ENCODE measurements around the gene PDE4C. TPM values are rescaled to one million over a fixed set of nuclear protein-coding genes. Genes with fewer than 3 reads are reported as not detected.

The PDE4C gene
- total and polyA plus RNA-seq, 9 of the 15 experiments (the other 6 are each of a cell fraction or from before 2014, with no cell fraction given): 0.04 to 0.91 (median 0.20) TPM; not detected in 1

- no peak for TF ChIP-seq TSC22D4 (tag; IDR thresholded peaks at IDR 0.05)
- TF ChIP-seq CREB1 (IDR thresholded peaks at IDR 0.05): no peak
- no peak for TF ChIP-seq CREB1 (CRISPR knock-in tag; IDR thresholded peaks at IDR 0.05)
- TF ChIP-seq PHF21A (IDR thresholded peaks at IDR 0.05; ENCODE audit: borderline replicate concordance, low read depth): no peak
- 0 out of 2 replicates have a peak, but pooled peaks have one; percentile 38 for TF ChIP-seq RREB1 (CRISPR knock-in tag; IDR thresholded peaks at IDR 0.05)
- no peak for TF ChIP-seq SNIP1 (IDR thresholded peaks at IDR 0.05; ENCODE audit: low read depth)
- peak; percentile 32 to 41; a peak in 1 of 4 replicates for TF ChIP-seq SIN3A (IDR thresholded peaks at IDR 0.05; ENCODE audit: borderline replicate concordance in 2 of 2, control insufficient read depth in 1 of 2, low read depth in 2 of 2, low read length in 2 of 2)
- no peak for TF ChIP-seq DIDO1 (tag; IDR thresholded peaks at IDR 0.05; ENCODE audit: low read depth)
- no peak for TF ChIP-seq XRCC4 (IDR thresholded peaks at IDR 0.05; ENCODE audit: extremely low read depth, insufficient read depth, insufficient read length)
- peak; percentile 69 for TF ChIP-seq RBBP5 (IDR thresholded peaks at IDR 0.05; ENCODE audit: borderline replicate concordance, insufficient read depth, low read length, poor library complexity, severe bottlenecking)
- TF ChIP-seq CREM (IDR thresholded peaks at IDR 0.05; ENCODE audit: low read depth): 0 out of 2 replicates have a peak, but pooled peaks have one; percentile 1
- TF ChIP-seq NEUROD1 (IDR thresholded peaks at IDR 0.05; ENCODE audit: borderline replicate concordance, low read depth, low read length, partially characterized antibody): no peak
- TF ChIP-seq CHD1 (IDR thresholded peaks at IDR 0.05; ENCODE audit: low read length): no peak
- TF ChIP-seq IRF2 (CRISPR knock-in tag; IDR thresholded peaks at IDR 0.05): no peak
- no peak for TF ChIP-seq WHSC1 (IDR thresholded peaks at IDR 0.05; ENCODE audit: low read length)
- no peak for TF ChIP-seq SNAPC5 (CRISPR knock-in tag; IDR thresholded peaks at IDR 0.05)
- TF ChIP-seq NCOA2 (IDR thresholded peaks at IDR 0.05; ENCODE audit: partially characterized antibody in 2 of 2): no peak
- TF ChIP-seq ZNF639 (CRISPR knock-in tag; conservative IDR thresholded peaks at IDR 0.05 in 1 of 2, IDR thresholded peaks at IDR 0.05 in 1 of 2): peak in 1 of 2 experiments; percentile 27; a peak in 1 of 4 replicates
- no peak for TF ChIP-seq MYC (IDR thresholded peaks at IDR 0.05; ENCODE audit: low read depth, low read length)
- TF ChIP-seq MYC (CRISPR knock-in tag; IDR thresholded peaks at IDR 0.05; ENCODE audit: borderline replicate concordance, low read depth): peak; percentile 16; the same call in 1 of the 2 replicates
- TF ChIP-seq MAX (CRISPR knock-in tag; IDR thresholded peaks at IDR 0.05): no peak; the same call in 1 of the 2 replicates
Measured at GRCh38 chr19:18203408-18203862, 22.8 kb downstream of the PDE4C start (continued).
